ENCODE data around the gene PLN.

DNA sequence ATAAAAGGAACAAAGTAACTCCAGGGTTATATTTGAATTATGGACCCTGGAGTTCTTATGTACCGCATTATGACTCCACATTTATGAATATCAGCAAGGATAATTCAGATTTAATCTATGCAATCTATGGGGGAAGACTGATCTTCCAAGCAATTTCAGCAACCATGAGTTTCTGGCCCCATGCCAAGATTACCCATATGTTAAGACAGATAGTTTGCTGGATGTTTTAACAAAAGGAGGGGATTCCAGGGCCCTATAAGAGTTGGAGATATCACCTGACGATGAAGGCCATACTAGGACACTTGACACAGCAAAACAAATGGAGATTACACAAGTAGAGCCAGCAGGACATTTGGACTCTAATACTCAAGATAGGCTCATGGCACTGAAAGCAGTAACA lies 45.9 kb upstream of the PLN start:
- TF ChIP-seq POLR2A (IDR thresholded peaks at IDR 0.05) (no peak), CTCF (IDR thresholded peaks at IDR 0.05) (no peak), POLR2AphosphoS5 (IDR thresholded peaks at IDR 0.05) (no peak)

Data from sigmoid colon (tissue), 4 donors.